CD1c-positive myeloid dendritic cell (primary cell): ENCODE results near the gene SLC12A9.
A peak's percentile ranks its signal among the peaks of the same experiment; 100 is the strongest.

ENCODE experiments used
- DNase-seq: peaks from one replicate; pipeline ENCODE4 v3.0.0-alpha.2; 2016; ENCODE audit errors: extremely low spot score

SLC12A9 gene

GRCh38 chr7:100895956-100896731 is 43.6 kb downstream of the SLC12A9 start:
- peak; percentile 35 for DNase-seq

GRCh38 chr7:100896732-100897608 is 44.5 kb downstream of the SLC12A9 start:
- peak; percentile 73 for DNase-seq

GRCh38 chr7:100897772-100898454 is 45.4 kb downstream of the SLC12A9 start:
- DNase-seq = no peak

- no peak for DNase-seq
These were observed 46.9 kb downstream of the SLC12A9 start for GRCh38 chr7:100899432-100899831.

GRCh38 chr7:100900978-100901377 is 48.5 kb downstream of the SLC12A9 start:
- DNase-seq = no peak

- DNase-seq = no peak
These were observed 49.4 kb downstream of the SLC12A9 start for GRCh38 chr7:100901921-100902332.

- no peak for DNase-seq
These were observed 50.1 kb downstream of the SLC12A9 start for GRCh38 chr7:100902638-100903037.

- no peak for DNase-seq
These were observed 56.0 kb downstream of the SLC12A9 start for GRCh38 chr7:100908512-100908911.

GRCh38 chr7:100910443-100910842 is 57.9 kb downstream of the SLC12A9 start:
- peak; percentile 82 for DNase-seq

GRCh38 chr7:100911484-100911883 is 59.0 kb downstream of the SLC12A9 start:
- no peak for DNase-seq

- no peak for DNase-seq
These were observed 61.8 kb downstream of the SLC12A9 start for GRCh38 chr7:100914208-100914878.

GRCh38 chr7:100914879-100915447 is 62.5 kb downstream of the SLC12A9 start:
- peak; percentile 57 for DNase-seq
